UCSD-AML1 (cell line): ENCODE data around the gene WDFY3.

ENCODE experiments used
- DNase-seq: peaks from one replicate; lab custom pipeline; 2025; ENCODE audit not compliant: unreplicated experiment; lab: John Stamatoyannopoulos, UW

Gene WDFY3

DNA sequence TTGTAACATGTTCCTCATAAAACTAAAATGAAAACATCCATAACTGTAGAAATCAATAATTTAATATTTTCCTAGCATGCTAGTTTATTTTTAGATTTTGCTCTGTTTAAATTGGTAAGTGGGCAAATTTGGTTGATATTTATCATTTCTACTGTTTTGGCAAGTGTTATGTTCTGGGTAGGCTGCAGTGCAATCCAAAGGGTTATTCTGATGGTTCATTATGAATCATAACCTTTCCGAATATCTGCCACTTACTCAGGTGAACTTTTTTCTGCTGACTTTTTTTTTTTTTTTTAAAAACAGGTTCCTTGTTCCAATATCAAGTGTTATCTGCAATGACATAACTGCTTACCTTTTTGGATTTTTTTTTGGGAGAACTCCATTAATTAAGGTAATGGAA is 331.5 kb downstream of the WDFY3 start:
- DNase-seq, result no peak

GRCh38 chr4:84632092-84632491 is 334.4 kb downstream of the WDFY3 start:
- no peak for DNase-seq

GRCh38 chr4:84631573-84631972 is 334.9 kb downstream of the WDFY3 start:
- DNase-seq, result no peak

- no peak for DNase-seq
Observed at GRCh38 chr4:84626673-84627072, 339.8 kb downstream of the WDFY3 start.

DNA sequence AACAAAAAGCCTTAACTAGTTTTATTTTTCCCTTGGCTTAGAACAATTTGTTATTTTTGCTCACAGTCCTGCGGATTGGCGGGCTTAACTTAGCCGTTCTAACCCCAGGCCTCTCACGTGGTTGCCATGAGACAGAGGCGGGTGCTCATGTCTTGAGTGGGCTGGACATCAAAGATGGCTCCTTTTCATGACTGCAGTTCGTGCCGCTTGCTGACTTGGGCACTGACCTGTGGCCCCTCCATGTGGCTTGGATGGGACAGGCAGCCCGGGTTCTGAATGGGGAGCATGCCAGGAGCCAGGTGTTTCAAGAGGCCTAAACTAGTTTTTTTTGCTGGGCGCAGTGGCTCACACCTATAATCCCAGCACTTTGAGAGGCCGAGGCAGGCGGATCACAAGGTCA is 342.8 kb downstream of the WDFY3 start:
- DNase-seq, result no peak

GRCh38 chr4:84622959-84623358 is 343.5 kb downstream of the WDFY3 start:
- no peak for DNase-seq
